GM13976 (cell line): ENCODE results near the gene KLHDC10.
"Not testable (repeated sequence)": the region's sequence is repeated elsewhere in the genome, so short reads cannot be mapped to it uniquely, and the experiment has no call there.

Experiments
- DNase-seq: peaks from one replicate; pipeline ENCODE4 v3.0.0; 2012; ENCODE audit warnings: low spot score
- in situ Hi-C: fragments of 300-500 bp; cut with MboI; formaldehyde crosslinking; loops from one replicate; pipeline ENCODE4 v1.12.0; 2022; ENCODE audit warnings: low sequenced_read_pairs, mixed read lengths, inconsistent platforms; ENCODE audit not compliant: unreplicated experiment
- TF ChIP-seq, protein P1 (sequence below): IDR thresholded peaks from 2 replicates; pipeline ENCODE4 v1.5.1; 2012; ENCODE audit warnings: borderline replicate concordance, mild to moderate bottlenecking; ENCODE audit not compliant: insufficient read depth; ENCODE audit errors: extremely low read depth, missing control alignments, control extremely low read depth

KLHDC10 gene

DNA sequence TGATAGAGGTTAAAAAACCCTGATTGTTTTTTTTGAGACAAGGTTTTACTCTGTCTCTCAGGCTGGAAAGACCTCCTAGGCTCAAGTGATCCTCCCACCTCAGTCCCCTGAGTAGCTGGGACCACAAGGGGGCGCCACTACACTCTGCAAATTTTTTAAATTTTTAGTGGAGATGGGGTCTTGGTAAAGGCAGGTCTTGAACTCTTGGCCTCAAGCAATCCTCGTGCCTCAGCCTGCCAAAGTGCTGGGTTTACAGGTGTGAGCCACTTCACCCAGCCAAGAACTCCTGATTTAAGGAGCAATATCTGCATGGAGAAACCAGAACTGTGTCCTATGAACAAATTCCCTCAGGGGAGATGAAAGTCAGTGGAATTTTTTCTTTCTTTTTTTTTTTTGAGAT, 7.3 kb upstream of the KLHDC10 start:
- peak; percentile 38 for DNase-seq
- in situ Hi-C loops: loop anchor here (25.0 kb wide), 1 partner anchor 424 kb away; the partner anchor contains the start of gene MEST
- TF ChIP-seq, protein P1, sequence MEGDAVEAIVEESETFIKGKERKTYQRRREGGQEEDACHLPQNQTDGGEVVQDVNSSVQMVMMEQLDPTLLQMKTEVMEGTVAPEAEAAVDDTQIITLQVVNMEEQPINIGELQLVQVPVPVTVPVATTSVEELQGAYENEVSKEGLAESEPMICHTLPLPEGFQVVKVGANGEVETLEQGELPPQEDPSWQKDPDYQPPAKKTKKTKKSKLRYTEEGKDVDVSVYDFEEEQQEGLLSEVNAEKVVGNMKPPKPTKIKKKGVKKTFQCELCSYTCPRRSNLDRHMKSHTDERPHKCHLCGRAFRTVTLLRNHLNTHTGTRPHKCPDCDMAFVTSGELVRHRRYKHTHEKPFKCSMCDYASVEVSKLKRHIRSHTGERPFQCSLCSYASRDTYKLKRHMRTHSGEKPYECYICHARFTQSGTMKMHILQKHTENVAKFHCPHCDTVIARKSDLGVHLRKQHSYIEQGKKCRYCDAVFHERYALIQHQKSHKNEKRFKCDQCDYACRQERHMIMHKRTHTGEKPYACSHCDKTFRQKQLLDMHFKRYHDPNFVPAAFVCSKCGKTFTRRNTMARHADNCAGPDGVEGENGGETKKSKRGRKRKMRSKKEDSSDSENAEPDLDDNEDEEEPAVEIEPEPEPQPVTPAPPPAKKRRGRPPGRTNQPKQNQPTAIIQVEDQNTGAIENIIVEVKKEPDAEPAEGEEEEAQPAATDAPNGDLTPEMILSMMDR: peak; percentile 73

DNA sequence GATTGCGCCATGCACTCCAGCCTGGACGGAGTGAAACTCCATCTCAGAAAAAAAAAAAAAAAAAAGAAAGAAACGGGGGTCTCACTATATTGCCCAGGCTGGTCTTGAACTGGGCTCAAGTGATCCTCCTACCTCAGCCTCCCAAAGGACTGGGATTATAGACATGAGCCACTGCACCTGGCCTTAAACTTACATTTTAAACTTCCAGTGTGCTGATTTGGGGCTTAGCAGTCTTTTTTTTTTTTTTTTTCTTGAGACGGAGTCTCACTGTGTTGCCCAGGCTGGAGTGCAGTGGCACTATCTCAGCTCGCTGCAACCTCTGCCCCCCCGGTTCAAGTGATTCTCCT, 5.8 kb upstream of the KLHDC10 start:
- in situ Hi-C loops: loop anchor here (25.0 kb wide), 1 partner anchor 423 kb away; the partner anchor contains the start of gene MEST
- not testable (repeated sequence) for DNase-seq

DNA sequence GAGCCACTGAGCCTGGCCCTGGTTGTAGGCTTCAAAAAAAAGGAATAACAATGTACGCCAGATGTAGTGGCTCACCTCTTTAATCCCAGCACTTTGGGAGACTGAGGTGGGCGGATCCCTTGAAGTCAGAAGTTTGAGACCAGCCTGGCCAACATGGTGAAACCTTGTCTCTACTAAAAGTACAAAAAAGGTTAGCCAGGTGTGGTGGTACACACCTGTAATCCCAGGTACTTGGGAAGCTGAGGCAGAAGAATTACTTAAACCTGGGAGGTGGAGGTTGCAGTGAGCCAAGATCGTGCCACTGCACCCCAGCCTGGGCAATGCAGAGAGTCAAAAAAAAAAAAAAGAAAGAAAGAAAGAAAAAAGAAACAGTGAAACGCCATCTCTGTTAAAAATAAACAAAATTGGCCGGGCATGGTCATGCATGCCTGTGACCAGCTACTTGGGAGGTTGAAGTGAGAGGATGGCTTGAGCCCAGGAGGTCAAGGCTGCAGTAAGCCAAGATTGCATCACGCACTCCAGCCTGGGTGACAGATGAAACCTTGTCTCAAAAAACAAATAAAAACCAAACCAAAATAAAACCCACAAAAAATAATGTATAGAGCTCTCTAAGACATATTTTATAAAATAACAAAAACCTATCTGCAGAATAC, 4.7 kb upstream of the KLHDC10 start:
- in situ Hi-C loops: loop anchor here (25.0 kb wide), 1 partner anchor 422 kb away; the partner anchor contains the start of gene MEST
- TF ChIP-seq, protein P1: no peak
- DNase-seq: no peak

DNA sequence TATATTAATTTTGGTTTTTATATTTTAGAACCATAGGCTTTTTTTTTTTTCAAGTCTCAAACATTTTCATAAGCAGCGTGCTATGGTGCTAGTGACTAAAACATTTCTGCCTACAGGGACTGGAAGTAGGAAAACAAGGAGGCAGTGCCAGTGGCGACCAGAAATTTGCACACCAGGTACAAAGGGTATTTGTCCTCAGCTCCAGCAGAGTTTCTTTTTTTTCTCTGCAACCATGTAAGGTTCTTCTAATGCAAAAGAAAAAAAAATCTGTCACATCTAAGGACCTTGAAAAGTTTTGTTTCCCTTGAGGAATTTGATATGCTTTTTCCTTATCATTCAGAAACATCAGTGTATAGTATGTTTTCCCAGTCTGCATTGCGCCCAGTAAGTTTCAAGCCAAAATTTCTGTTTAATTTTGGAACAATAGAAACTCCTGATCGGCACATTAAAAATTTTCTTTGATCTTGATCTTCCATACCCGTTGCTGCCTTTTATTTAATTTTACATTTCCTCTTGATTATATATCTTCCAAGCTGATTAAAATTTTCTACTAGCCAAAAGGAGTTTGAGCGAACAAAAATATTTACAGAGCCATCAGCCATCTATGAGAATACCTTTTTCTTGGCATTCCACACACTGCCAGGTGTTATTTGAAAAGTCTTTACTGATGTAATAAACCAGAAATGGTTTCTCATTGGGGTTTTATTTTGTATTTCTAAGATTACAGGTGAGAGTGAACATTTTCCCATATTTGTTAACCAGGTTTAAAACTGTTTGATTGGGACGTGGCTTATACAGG, 956 bp upstream of the KLHDC10 start:
- DNase-seq: no peak
- in situ Hi-C loops: loop anchor here (25.0 kb wide), 1 partner anchor 418 kb away; the partner anchor contains the start of gene MEST
- TF ChIP-seq, protein P1: no peak

DNA sequence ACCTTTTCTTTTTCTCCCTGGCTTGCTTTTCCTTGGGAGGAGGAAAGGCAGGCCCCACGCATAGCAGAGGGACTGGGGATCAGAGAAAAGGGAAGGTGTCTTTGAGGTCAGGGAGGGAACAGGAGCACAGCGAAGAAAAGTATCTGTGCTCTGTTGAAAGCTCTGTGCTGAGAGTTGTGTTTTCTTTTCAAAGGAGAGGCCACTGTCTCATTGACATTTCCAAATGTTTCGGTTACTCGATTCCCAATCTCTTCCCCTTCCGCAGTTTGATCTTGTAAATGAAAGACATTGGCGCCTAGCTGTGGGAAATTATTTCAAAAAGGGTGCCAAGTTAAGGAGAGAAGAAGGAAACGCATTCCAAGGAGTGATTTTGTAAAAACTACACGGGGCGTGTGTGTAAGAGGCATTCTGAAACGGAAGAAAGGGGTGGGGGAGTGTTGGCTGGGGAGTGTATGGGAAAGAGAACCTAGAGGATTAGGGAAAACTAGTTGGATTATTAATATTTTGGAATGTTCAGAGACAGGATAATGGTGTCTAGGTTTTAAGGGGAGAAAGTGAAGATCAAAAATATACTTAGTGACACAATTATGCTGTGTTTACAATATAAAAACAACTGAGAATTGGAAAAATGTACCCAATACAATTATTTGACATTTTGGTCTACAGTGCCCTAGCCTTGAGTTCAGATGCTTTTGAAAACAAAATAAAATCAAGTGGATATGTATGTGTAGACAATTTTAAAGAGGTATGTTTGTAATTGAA, 708 bp downstream of the KLHDC10 start:
- in situ Hi-C loops: loop anchor here (10.0 to 25.0 kb wide), 2 partner anchors 416 to 684 kb away; partner anchors contain the start of gene MEST
- no peak for DNase-seq
- TF ChIP-seq, protein P1: no peak

DNA sequence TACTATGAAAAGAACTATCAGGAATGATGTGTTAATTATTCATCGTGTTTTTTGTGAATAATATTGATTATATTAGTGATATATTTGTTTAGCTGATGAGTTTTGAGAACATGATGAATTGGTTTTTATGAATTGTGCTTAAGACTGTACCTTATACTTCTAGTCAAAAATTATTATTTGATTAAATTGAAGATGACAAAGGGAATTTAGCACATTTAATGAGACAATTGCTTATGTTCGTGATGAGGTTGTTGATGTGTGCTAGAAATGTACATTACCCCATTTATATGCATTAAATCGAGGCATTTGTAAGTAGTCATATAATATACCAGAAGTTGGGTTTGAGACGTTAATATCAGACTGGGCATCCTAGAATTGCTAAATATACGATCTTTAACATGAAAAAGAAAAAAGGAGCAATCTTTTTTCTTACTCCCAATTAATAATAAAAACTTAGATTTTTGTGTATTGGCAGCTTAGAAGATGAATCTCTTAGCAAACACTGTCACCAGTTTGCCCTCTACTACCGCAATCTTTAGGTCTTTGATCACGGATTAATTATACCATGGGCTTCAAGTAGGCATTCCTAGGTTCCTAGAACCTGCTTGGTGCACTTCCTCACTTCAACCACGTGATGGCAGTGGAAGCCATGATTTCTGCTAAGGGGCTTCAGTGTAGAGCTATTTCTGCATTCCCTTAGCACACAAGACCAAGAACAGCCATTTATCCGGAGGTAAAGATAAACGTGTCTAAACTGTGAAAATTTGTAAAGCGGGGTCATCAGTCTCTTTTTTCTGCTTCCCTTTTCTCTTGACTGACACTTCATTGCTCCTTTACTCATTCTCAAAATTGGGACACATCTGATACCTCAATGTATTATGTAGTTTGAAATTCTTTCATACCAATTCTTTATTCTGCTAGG, 1.6 kb downstream of the KLHDC10 start:
- TF ChIP-seq, protein P1: peak; percentile 90
- in situ Hi-C loops: loop anchor here (10.0 to 25.0 kb wide), 2 partner anchors 415 to 683 kb away; partner anchors contain the start of gene MEST
- peak; percentile 72 for DNase-seq
